DND-41 (cell line): ENCODE measurements around the gene DNMBP.

ENCODE experiments used
- CTCF ChIP-seq: IDR thresholded peaks from 2 replicates; pipeline ENCODE4 v1.5.1; 2012; ENCODE audit warnings: borderline replicate concordance, low read length, moderate library complexity, mild to moderate bottlenecking; ENCODE audit not compliant: poor library complexity, severe bottlenecking; ENCODE audit errors: extremely low read depth
- EZH2 ChIP-seq: IDR thresholded peaks from 3 replicates; pipeline ENCODE4 v1.6.1; 2012; ENCODE audit warnings: borderline replicate concordance, low read depth, mild to moderate bottlenecking, moderate library complexity, low read length, inconsistent platforms; ENCODE audit not compliant: severe bottlenecking

GRCh38 chr10:99983280-99983988 lies 26.3 kb downstream of the DNMBP start:
- no peak for TF ChIP-seq EZH2
- TF ChIP-seq CTCF, result no peak
